Measurements from ENCODE around the gene ABO. TPM values are rescaled to one million over a fixed set of nuclear protein-coding genes. Genes with fewer than 3 reads are reported as not detected.
"Not testable (repeated sequence)": the region's sequence is repeated elsewhere in the genome, so short reads cannot be mapped to it uniquely, and the experiment has no call there.

Gene ABO
- total RNA-seq, 1 donor from 2014 or later: 2.3 TPM

- no peak overlapping the region for H3K27ac Mint-ChIP-seq
Measured at GRCh38 chr9:133320421-133320881, 45.5 kb upstream of the ABO start.

GRCh38 chr9:133317551-133317950, 42.5 kb upstream of the ABO start:
- not testable (repeated sequence) for H3K4me3 Mint-ChIP-seq; H3K4me1 Mint-ChIP-seq; H3K27me3 Mint-ChIP-seq (ENCODE audit: low read depth); DNase-seq (ENCODE audit: low spot score in 2 of 2, unreplicated experiment in 2 of 2); H3K9me3 Mint-ChIP-seq; H3K27ac Mint-ChIP-seq; H3K36me3 Mint-ChIP-seq

More at GRCh38 chr9:133320421-133320881, 45.5 kb upstream of the ABO start:
- Mint-ChIP-seq H3K4me3 (no peak overlapping the region), H3K9me3 (peaks cover 13% of the 10 kb centered on the region), H3K4me1 (no peaks in the 10 kb centered on the region), H3K27me3 (ENCODE audit: low read depth) (peaks cover 2% of the 10 kb centered on the region), H3K36me3 (no peaks in the 10 kb centered on the region)
- TF ChIP-seq CTCF (IDR thresholded peaks at IDR 0.05; ENCODE audit: unreplicated experiment): no peak
- DNase-seq (ENCODE audit: low spot score in 2 of 2, unreplicated experiment in 2 of 2): no peak

- Mint-ChIP-seq H3K9me3 (no peaks in the 10 kb centered on the region), H3K27me3 (ENCODE audit: low read depth) (peaks cover 2% of the 10 kb centered on the region), H3K27ac (no peak overlapping the region), H3K4me1 (no peaks in the 10 kb centered on the region), H3K36me3 (no peaks in the 10 kb centered on the region), H3K4me3 (no peak overlapping the region)
- no peak for DNase-seq (ENCODE audit: low spot score in 2 of 2, unreplicated experiment in 2 of 2)
- no peak for TF ChIP-seq CTCF (IDR thresholded peaks at IDR 0.05; ENCODE audit: unreplicated experiment)
Measured at GRCh38 chr9:133315997-133316396, 41.0 kb upstream of the ABO start.

GRCh38 chr9:133309608-133310007, 34.6 kb upstream of the ABO start:
- Mint-ChIP-seq H3K27me3 (ENCODE audit: low read depth) (peaks cover 19% of the 10 kb centered on the region), H3K4me1 (no peaks in the 10 kb centered on the region), H3K36me3 (no peaks in the 10 kb centered on the region), H3K9me3 (peaks cover 9% of the 10 kb centered on the region), H3K27ac (no peak overlapping the region), H3K4me3 (no peak overlapping the region)
- DNase-seq (ENCODE audit: low spot score in 2 of 2, unreplicated experiment in 2 of 2): no peak
- TF ChIP-seq CTCF (IDR thresholded peaks at IDR 0.05; ENCODE audit: unreplicated experiment): no peak

- DNase-seq (ENCODE audit: low spot score in 2 of 2, unreplicated experiment in 2 of 2): no peak
- no peaks in the 10 kb centered on the region for H3K36me3 Mint-ChIP-seq
- H3K4me3 Mint-ChIP-seq: no peak overlapping the region
- peaks cover 9% of the 10 kb centered on the region for H3K9me3 Mint-ChIP-seq
- H3K27ac Mint-ChIP-seq: no peak overlapping the region
- no peak for TF ChIP-seq CTCF (IDR thresholded peaks at IDR 0.05; ENCODE audit: unreplicated experiment)
- no peaks in the 10 kb centered on the region for H3K4me1 Mint-ChIP-seq
- H3K27me3 Mint-ChIP-seq (ENCODE audit: low read depth): peaks cover 20% of the 10 kb centered on the region
Measured at GRCh38 chr9:133307301-133307700, 32.3 kb upstream of the ABO start.

- Mint-ChIP-seq H3K27ac (no peak overlapping the region), H3K27me3 (ENCODE audit: low read depth) (peaks cover 26% of the 10 kb centered on the region), H3K36me3 (no peaks in the 10 kb centered on the region)
Measured at GRCh38 chr9:133306242-133307204, 31.5 kb upstream of the ABO start.

More at GRCh38 chr9:133306242-133307204, 31.5 kb upstream of the ABO start:
- Mint-ChIP-seq H3K4me1 (no peaks in the 10 kb centered on the region), H3K9me3 (peaks cover 9% of the 10 kb centered on the region), H3K4me3 (no peak overlapping the region)
- no peak for DNase-seq (ENCODE audit: low spot score in 2 of 2, unreplicated experiment in 2 of 2)
- TF ChIP-seq CTCF (IDR thresholded peaks at IDR 0.05; ENCODE audit: unreplicated experiment): no peak
